Testis (tissue), 3 donors: ENCODE measurements around the gene PEX19. TPM values are rescaled to one million over a fixed set of nuclear protein-coding genes. Genes with fewer than 3 reads are reported as not detected.

ENCODE experiments used
- DNase-seq: peaks from one replicate; pipeline ENCODE4 v3.0.0-alpha.2; 2019
- H3K27ac ChIP-seq, 2 donors: fragments of 200-600 bp; sonication (generic); one replicate each; pipeline ENCODE4 v1.5.1; 2019
- H3K27me3 ChIP-seq: fragments of 200-600 bp; sonication (generic); one replicate; pipeline ENCODE4 v1.5.1; 2019
- H3K36me3 ChIP-seq: fragments of 200-600 bp; sonication (generic); one replicate; pipeline ENCODE4 v1.5.1; 2017; ENCODE audit warnings: low read depth; ENCODE audit errors: missing control alignments
- H3K4me1 ChIP-seq: fragments of 200-600 bp; sonication (generic); one replicate; pipeline ENCODE4 v1.5.1; 2019
- H3K4me3 ChIP-seq, 2 donors: fragments of 200-600 bp; sonication (generic); one replicate each; pipeline ENCODE4 v1.5.1; 2017 to 2019
- H3K9me3 ChIP-seq: fragments of 200-600 bp; sonication (generic); one replicate; pipeline ENCODE4 v1.5.1; 2017
- CTCF ChIP-seq, 3 experiments: fragments of 450-650 bp in 2 of 3; fragments of 200-600 bp in 1 of 3; sonication (generic) in 1 of 3; IDR thresholded peaks; one replicate each; pipeline ENCODE4 v1.5.1; 2016 to 2019; ENCODE audit warnings: antibody characterized with exemption in 3 of 3, mild to moderate bottlenecking in 2 of 3, moderate library complexity in 1 of 3
- POLR2A ChIP-seq: fragments of 450-650 bp; IDR thresholded peaks from one replicate; pipeline ENCODE4 v1.6.1; 2017; ENCODE audit warnings: antibody characterized with exemption, mild to moderate bottlenecking, moderate library complexity
- WGBS, 2 donors: methylation state at CpG; one replicate each; pipeline ENCODE4 v1.1.5; 2018; 5-methylcytosine and 5-hydroxymethylcytosine counted together
- intact Hi-C: fragments of 100-400 bp; cut with DNase I; formaldehyde crosslinking; loops from one replicate; pipeline ENCODE4 v1.15.1; 2023; ENCODE audit warnings: low total_unique reads
- polyA plus RNA-seq: library from polyadenylated mRNA; stranded (reverse); fragments of 350-450 nt; fragmentation: Illumina TruSeq; extraction: RNeasy Lipid Tissue Mini Kit (QIAGEN cat#74804); gene quantifications from one replicate; pipeline ENCODE4 v1.2.3, GENCODE V29; 2014; ENCODE audit warnings: low read depth, low replicate concordance; ENCODE audit not compliant: insufficient read depth
- total RNA-seq, 2 donors: library from RNA; depleted of rRNA; stranded (reverse); fragments of >200 nt; gene quantifications; one replicate each; pipeline ENCODE4 v1.2.3, GENCODE V29; 2016

Gene PEX19
- total and polyA plus RNA-seq, 3 donors from 2014 or later: 48.5 to 63.5 (median 56.6) TPM

GRCh38 chr1:160308451-160309184 lies 23.7 kb upstream of the PEX19 start:
- TF ChIP-seq POLR2A (no peak), CTCF (IDR thresholded peaks at IDR 0.05) (no peak)
- WGBS, 2 donors: 82 to 83% methylated on average over 4 of the region's 4 CpGs
- DNase-seq: no peak
- H3K27me3 ChIP-seq: no peaks in the 10 kb centered on the region
- no peak overlapping the region for H3K27ac ChIP-seq
- no peaks in the 10 kb centered on the region for H3K4me1 ChIP-seq
- intact Hi-C loops: no loop called here
- H3K4me3 ChIP-seq: no peak overlapping the region
- no peaks in the 10 kb centered on the region for H3K9me3 ChIP-seq
- H3K36me3 ChIP-seq: no peaks in the 10 kb centered on the region

DNA sequence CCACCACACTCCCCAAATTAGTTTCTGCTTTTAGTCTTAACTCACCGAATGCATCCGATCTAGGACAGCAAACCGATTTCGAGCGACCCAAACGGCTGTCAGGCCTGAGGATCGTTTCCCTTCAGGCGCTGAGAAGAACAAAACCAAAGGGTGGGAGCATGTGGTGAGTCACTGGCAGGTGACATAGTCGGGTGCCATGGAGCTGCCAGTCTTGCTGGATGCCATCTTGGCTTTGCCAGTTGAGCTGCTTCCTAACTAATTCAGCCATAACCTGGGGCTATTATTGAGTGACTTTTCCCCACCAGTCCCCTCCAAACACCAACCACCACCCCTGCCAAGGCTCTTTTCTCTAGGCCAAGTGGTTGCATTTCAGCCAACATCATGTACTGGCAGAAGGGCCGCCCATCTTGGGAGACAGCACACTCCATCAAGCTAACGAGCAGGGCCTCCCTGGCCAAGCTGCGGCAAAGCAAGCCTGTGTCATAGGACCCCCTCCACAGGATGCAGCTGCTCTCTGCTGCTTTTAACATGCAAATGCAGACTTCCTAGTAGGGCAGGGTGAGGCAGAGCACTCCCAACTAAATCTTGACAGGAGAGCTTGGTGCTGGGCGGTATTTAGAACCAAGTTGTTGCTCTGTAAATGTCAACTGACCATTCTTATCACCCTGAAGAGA lies 22.3 kb upstream of the PEX19 start:
- Histone ChIP-seq H3K27me3 (no peaks in the 10 kb centered on the region), H3K4me1 (no peaks in the 10 kb centered on the region), H3K9me3 (no peaks in the 10 kb centered on the region), H3K4me3 (no peak overlapping the region), H3K27ac (no peak overlapping the region), H3K36me3 (no peaks in the 10 kb centered on the region)
- DNase-seq: no peak
- intact Hi-C loops: no loop called here
- WGBS, 2 donors: 81 to 89% methylated on average over 13 of the region's 13 CpGs
- TF ChIP-seq CTCF (IDR thresholded peaks at IDR 0.05) (no peak), POLR2A (no peak)

DNA sequence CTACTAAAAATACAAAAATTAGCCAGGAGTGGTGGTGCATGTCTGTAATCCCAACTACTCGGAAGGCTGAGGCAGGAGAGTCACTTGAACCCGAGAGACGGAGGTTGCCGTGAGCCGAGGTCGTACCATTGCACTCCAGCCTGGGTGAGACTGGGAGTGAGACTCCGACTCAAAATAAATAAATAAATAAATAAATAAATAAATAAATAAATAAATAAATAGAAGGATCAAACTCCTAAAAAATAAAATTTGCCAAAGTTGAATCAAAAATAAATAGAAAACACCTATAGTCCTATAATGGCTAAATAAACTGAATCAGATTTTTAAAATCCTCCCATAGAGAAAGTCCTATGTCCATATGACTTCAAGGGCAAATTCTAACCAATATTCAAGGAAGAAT lies 15.2 kb upstream of the PEX19 start:
- H3K27me3 ChIP-seq: no peaks in the 10 kb centered on the region
- H3K9me3 ChIP-seq: no peaks in the 10 kb centered on the region
- no peak overlapping the region for H3K27ac ChIP-seq
- 87 to 90% methylated on average over 7 of the region's 7 CpGs for WGBS, 2 donors
- DNase-seq: no peak
- no peaks in the 10 kb centered on the region for H3K36me3 ChIP-seq
- TF ChIP-seq POLR2A: no peak
- no peak for TF ChIP-seq CTCF (IDR thresholded peaks at IDR 0.05)
- intact Hi-C loops: no loop called here
- H3K4me3 ChIP-seq: no peak overlapping the region
- H3K4me1 ChIP-seq: no peaks in the 10 kb centered on the region

DNA sequence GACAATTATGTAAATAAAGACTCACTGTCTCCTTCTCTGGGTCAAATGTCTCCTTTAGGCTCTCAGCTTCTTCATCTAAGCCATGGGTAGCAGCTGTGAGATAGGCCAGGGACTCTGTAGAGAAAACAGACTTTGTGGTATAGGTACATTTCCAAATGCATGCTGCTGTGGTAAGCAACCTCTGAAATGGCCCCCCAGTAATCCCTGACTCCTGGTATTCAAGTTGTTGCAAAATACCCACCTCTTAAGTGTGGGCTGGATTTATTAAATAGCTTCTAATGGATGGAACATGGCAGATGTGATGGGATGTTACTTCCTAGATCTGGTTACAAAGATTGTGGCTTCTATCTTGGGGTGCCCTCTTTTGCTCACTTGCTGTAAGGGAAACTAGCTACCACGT lies 11.1 kb upstream of the PEX19 start:
- Histone ChIP-seq H3K4me1 (no peaks in the 10 kb centered on the region), H3K36me3 (no peaks in the 10 kb centered on the region), H3K4me3 (no peak overlapping the region), H3K27ac (no peak overlapping the region), H3K27me3 (no peaks in the 10 kb centered on the region), H3K9me3 (no peaks in the 10 kb centered on the region)
- no peak for DNase-seq
- TF ChIP-seq CTCF (IDR thresholded peaks at IDR 0.05): no peak
- TF ChIP-seq POLR2A: no peak
- intact Hi-C loops: no loop called here
- WGBS, 2 donors: 95 to 100% methylated on average over 1 of the region's 1 CpG
